Type B pancreatic cell (in vitro differentiated cells): ENCODE data around the gene IL1RAPL2. TPM values are rescaled to one million over a fixed set of nuclear protein-coding genes. Genes with fewer than 3 reads are reported as not detected.

Experiments
- DNase-seq: peaks from one replicate; pipeline ENCODE4 v3.0.0; 2021; ENCODE audit warnings: mixed read lengths; ENCODE audit not compliant: unreplicated experiment; ENCODE audit errors: extremely low spot score
- H3K27ac Mint-ChIP-seq: 2 replicates; pipeline ENCODE4 v1.8.0; 2021; ENCODE audit warnings: mild to moderate bottlenecking, mixed read lengths
- H3K27me3 Mint-ChIP-seq: 2 replicates; pipeline ENCODE4 v1.8.0; 2021; ENCODE audit warnings: mixed read lengths
- H3K36me3 Mint-ChIP-seq: 2 replicates; pipeline ENCODE4 v1.8.0; 2021; ENCODE audit warnings: mixed read lengths
- H3K4me1 Mint-ChIP-seq: one replicate; pipeline ENCODE4 v1.8.0; 2021; ENCODE audit warnings: mixed read lengths; ENCODE audit not compliant: unreplicated experiment
- H3K4me3 Mint-ChIP-seq: 2 replicates; pipeline ENCODE4 v1.8.0; 2021; ENCODE audit warnings: mild to moderate bottlenecking, mixed read lengths
- H3K9me3 Mint-ChIP-seq: 2 replicates; pipeline ENCODE4 v1.8.0; 2021; ENCODE audit warnings: mixed read lengths
- total RNA-seq: library from RNA; stranded (reverse); gene quantifications from 2 replicates; pipeline ENCODE4 v1.2.1, GENCODE V29; 2021; ENCODE audit warnings: low replicate concordance
- TF ChIP-seq, protein P1 (sequence below): fragments of 200-600 bp; sonication (generic); conservative IDR thresholded peaks from 2 replicates; pipeline ENCODE4 v1.5.0; 2021; ENCODE audit warnings: antibody characterized with exemption, mild to moderate bottlenecking

Gene IL1RAPL2
- total RNA-seq, 1 donor from 2014 or later: 4.5 TPM

DNA sequence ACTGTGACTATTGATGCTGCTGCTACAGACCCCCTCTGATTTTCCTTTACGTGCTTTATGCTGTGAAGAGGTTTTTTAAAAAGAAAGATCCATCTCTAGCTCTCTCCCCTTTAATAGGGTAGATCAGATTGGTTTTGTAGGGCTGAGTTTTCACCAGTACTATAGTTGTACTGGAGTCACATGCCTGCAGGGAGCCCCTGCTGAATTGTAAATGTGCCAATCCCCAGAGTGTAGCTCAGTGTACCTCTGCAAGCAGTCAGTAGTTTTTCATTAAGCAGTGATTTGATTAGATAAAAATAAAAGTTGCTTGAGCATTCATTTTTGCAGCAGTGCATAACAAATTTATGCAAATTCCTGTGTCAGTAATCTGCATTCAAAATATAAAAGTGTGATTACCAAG is 179.2 kb downstream of the IL1RAPL2 start:
- Mint-ChIP-seq H3K4me3 (no peak overlapping the region), H3K27me3 (no peaks in the 10 kb centered on the region), H3K9me3 (no peaks in the 10 kb centered on the region), H3K4me1 (peaks cover 13% of the 10 kb centered on the region), H3K36me3 (no peaks in the 10 kb centered on the region), H3K27ac (no peak overlapping the region)
- no peak for DNase-seq
- TF ChIP-seq, protein P1, sequence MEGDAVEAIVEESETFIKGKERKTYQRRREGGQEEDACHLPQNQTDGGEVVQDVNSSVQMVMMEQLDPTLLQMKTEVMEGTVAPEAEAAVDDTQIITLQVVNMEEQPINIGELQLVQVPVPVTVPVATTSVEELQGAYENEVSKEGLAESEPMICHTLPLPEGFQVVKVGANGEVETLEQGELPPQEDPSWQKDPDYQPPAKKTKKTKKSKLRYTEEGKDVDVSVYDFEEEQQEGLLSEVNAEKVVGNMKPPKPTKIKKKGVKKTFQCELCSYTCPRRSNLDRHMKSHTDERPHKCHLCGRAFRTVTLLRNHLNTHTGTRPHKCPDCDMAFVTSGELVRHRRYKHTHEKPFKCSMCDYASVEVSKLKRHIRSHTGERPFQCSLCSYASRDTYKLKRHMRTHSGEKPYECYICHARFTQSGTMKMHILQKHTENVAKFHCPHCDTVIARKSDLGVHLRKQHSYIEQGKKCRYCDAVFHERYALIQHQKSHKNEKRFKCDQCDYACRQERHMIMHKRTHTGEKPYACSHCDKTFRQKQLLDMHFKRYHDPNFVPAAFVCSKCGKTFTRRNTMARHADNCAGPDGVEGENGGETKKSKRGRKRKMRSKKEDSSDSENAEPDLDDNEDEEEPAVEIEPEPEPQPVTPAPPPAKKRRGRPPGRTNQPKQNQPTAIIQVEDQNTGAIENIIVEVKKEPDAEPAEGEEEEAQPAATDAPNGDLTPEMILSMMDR: no peak

DNA sequence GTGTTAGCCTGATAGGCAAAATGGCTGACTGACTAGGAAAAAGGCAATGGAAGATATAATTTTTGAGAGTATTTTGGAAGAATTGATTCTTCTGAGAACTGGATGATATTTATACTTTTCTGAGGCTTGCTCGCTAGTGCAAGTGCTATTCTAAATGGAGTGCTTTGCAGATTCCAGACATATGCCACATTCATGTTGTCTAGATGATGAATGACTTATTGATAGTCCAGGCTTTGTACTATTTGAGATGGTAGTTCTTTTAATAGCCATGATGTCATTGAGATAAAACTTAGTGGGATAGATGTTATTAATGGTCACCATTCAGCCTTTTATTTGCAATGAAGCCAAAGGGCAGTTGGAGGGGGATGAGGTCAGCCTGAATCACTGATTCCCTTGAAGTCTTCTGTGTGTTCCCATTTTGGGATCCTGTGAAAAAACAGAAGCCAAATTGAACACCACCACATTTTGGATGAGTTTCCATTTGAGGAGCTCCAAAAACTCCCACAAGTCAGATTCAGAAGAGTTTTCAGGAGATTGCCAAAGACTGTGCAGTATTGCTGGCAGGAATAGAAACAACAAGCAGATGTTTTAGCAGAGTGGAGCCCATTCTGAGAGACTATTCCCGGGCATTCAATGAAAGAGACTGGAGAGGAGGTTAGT is 184.1 kb downstream of the IL1RAPL2 start:
- no peak for DNase-seq
- H3K9me3 Mint-ChIP-seq: no peaks in the 10 kb centered on the region
- no peaks in the 10 kb centered on the region for H3K36me3 Mint-ChIP-seq
- no peak overlapping the region for H3K4me3 Mint-ChIP-seq
- TF ChIP-seq, protein P1: no peak
- H3K4me1 Mint-ChIP-seq: no peaks in the 10 kb centered on the region
- no peaks in the 10 kb centered on the region for H3K27me3 Mint-ChIP-seq
- H3K27ac Mint-ChIP-seq: no peak overlapping the region

DNA sequence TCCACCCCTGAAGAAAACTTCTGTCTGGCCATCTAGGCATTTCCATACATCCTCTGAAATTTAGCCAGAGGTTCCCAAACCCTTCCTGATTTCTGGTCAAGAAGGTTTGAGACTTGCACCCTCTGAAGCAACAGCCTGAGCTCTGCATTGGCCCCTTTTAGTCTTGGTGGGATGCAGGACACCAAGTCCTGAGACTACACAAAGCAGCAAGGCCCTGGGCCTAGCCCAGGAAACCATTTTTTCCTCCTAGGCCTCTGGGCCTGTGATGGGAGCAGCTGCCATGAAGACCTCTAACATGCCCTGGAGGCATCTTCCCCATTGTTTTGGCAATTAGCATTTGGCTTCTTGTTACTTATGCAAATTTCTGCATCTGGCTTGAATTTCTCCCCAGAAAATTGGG is 196.6 kb downstream of the IL1RAPL2 start:
- H3K4me3 Mint-ChIP-seq: no peak overlapping the region
- peaks cover 5% of the 10 kb centered on the region for H3K9me3 Mint-ChIP-seq
- no peaks in the 10 kb centered on the region for H3K27me3 Mint-ChIP-seq
- H3K27ac Mint-ChIP-seq: no peak overlapping the region
- H3K4me1 Mint-ChIP-seq: no peaks in the 10 kb centered on the region
- H3K36me3 Mint-ChIP-seq: peaks cover 3% of the 10 kb centered on the region
- no peak for DNase-seq
- TF ChIP-seq, protein P1: no peak

DNA sequence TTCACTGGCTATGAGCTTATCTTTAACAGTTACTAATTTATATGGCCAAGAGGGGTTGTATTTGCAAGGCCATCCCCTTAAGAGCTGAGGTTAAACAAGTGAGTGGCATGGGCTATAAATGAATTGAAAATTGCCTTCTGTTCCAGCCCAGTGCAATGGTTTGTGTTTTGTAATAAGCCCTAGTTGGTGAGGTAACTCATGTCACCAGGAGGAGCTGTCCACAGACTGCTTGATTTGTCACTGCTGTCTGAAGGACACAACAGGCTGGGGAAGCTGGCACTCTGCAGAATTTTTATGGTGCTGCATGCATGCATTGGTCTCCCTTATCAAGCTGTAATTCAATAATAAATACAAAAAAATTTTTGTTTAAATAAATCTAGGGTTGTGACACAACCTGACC is 223.8 kb downstream of the IL1RAPL2 start:
- H3K27me3 Mint-ChIP-seq: no peaks in the 10 kb centered on the region
- no peaks in the 10 kb centered on the region for H3K36me3 Mint-ChIP-seq
- no peak overlapping the region for H3K4me3 Mint-ChIP-seq
- peaks cover 3% of the 10 kb centered on the region for H3K4me1 Mint-ChIP-seq
- no peaks in the 10 kb centered on the region for H3K9me3 Mint-ChIP-seq
- no peak for DNase-seq
- no peak overlapping the region for H3K27ac Mint-ChIP-seq
- TF ChIP-seq, protein P1: no peak

DNA sequence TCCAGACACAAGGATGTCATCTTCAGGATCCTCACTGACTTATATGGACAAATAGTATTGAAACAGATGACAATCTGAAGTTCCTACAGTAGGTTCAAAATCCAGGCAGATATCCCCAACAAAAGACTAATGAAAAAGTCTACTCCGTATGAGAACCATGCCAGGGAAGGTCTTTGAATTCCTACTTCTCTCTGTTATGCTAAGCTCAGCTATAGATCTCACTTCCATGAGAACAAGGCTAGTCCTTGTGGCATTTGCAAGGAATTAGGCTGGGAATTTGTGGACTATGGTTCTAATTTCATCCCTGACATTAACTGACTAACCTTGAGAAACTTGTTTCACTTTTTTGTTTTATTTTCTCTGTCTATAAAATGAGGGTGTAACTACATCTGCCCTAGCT is 229.8 kb downstream of the IL1RAPL2 start:
- Mint-ChIP-seq H3K36me3 (no peaks in the 10 kb centered on the region), H3K4me1 (no peaks in the 10 kb centered on the region), H3K9me3 (no peaks in the 10 kb centered on the region), H3K27ac (no peak overlapping the region), H3K27me3 (no peaks in the 10 kb centered on the region), H3K4me3 (no peak overlapping the region)
- DNase-seq: no peak
- TF ChIP-seq, protein P1: no peak

DNA sequence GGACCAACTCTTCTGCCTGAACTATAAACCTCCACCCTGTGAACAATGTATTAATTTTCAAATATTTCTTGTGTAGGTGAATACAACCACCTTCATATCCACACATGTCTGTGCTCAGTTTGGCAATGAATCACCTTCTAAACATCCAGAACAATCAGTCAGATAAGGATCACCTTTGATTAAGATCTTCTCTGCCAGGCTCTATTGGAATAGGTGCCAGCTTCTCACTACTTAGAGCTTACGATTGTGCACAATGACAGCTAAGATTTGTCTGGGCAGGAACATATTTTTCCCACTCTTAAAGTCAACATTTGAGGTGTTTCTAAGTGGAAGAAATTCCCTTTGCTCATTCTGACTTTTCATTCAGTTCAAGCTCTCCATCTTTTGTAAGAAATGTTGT is 237.2 kb downstream of the IL1RAPL2 start:
- H3K36me3 Mint-ChIP-seq: no peaks in the 10 kb centered on the region
- DNase-seq: no peak
- TF ChIP-seq, protein P1: no peak
- H3K9me3 Mint-ChIP-seq: no peaks in the 10 kb centered on the region
- H3K27me3 Mint-ChIP-seq: no peaks in the 10 kb centered on the region
- no peak overlapping the region for H3K27ac Mint-ChIP-seq
- H3K4me3 Mint-ChIP-seq: no peak overlapping the region
- H3K4me1 Mint-ChIP-seq: no peaks in the 10 kb centered on the region
